ENCODE data around the gene FRMD5. TPM values are rescaled to one million over a fixed set of nuclear protein-coding genes. Genes with fewer than 3 reads are reported as not detected.

The FRMD5 gene
- polyA plus RNA-seq, 2 of the 4 experiments (the other 2 are of a cell fraction): 2.5 to 3.6 TPM

DNA sequence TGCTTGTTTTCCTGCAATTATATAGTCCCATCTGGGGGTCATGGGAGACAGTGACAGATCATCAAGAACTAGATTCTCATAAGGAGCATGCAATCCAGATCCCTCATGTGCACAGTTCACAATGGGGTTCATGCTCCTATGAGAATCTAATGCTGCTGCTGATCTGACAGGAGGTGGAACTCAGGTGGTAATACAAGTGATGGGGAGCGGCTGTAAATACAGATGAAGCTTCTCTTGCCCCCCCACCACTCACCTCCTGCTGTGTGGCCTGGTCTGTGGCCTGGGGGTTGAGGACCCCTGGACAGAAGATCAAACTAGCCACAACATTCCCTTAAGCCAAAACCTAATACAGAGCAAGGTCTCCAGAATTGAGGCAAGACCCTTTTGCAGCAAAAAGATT lies 207.1 kb downstream of the FRMD5 start:
- H3K27ac ChIP-seq: no peak overlapping the region
- H3K4me2 ChIP-seq: no peak overlapping the region
- CTCF ChIA-PET: interaction anchor here (0.6 kb wide), 1 partner anchor 65 kb away, joined by 3 read pairs; no protein-coding TSS in a partner anchor
- TF ChIP-seq SREBF2 (IDR thresholded peaks at IDR 0.05) (no peak), TP53 (CRISPR knock-in tag; IDR thresholded peaks at IDR 0.05) (no peak), RNF2 (IDR thresholded peaks at IDR 0.05; ENCODE audit: borderline replicate concordance, low read depth) (no peak), NFE2L2 (conservative IDR thresholded peaks at IDR 0.05; ENCODE audit: low read length) (no peak), EP300 (IDR thresholded peaks at IDR 0.05) (no peak), CBX8 (IDR thresholded peaks at IDR 0.05) (no peak), ESRRA (IDR thresholded peaks at IDR 0.05; ENCODE audit: borderline replicate concordance, low read length) (no peak), GATA3 (IDR thresholded peaks at IDR 0.05; ENCODE audit: borderline replicate concordance) (no peak), MYC (IDR thresholded peaks at IDR 0.05; ENCODE audit: borderline replicate concordance, low read length) (no peak), NPAS2 (CRISPR knock-in tag; IDR thresholded peaks at IDR 0.05; ENCODE audit: borderline replicate concordance) (no peak), PHF8 (IDR thresholded peaks at IDR 0.05; ENCODE audit: borderline replicate concordance, low read depth) (no peak), ZNF302 (CRISPR knock-in tag; IDR thresholded peaks at IDR 0.05) (no peak), HOXB5 (CRISPR knock-in tag; IDR thresholded peaks at IDR 0.05) (no peak), JUN (IDR thresholded peaks at IDR 0.05) (no peak), MAZ (IDR thresholded peaks at IDR 0.05; ENCODE audit: borderline replicate concordance, low read depth, low read length) (no peak), HOXA7 (CRISPR knock-in tag; IDR thresholded peaks at IDR 0.05) (no peak)
- TF ChIP-seq, protein P1, sequence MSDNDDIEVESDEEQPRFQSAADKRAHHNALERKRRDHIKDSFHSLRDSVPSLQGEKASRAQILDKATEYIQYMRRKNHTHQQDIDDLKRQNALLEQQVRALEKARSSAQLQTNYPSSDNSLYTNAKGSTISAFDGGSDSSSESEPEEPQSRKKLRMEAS (IDR thresholded peaks at IDR 0.05): no peak
- TF ChIP-seq, protein P2, sequence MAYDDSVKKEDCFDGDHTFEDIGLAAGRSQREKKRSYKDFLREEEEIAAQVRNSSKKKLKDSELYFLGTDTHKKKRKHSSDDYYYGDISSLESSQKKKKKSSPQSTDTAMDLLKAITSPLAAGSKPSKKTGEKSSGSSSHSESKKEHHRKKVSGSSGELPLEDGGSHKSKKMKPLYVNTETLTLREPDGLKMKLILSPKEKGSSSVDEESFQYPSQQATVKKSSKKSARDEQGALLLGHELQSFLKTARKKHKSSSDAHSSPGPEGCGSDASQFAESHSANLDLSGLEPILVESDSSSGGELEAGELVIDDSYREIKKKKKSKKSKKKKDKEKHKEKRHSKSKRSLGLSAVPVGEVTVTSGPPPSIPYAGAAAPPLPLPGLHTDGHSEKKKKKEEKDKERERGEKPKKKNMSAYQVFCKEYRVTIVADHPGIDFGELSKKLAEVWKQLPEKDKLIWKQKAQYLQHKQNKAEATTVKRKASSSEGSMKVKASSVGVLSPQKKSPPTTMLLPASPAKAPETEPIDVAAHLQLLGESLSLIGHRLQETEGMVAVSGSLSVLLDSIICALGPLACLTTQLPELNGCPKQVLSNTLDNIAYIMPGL (CRISPR knock-in tag; IDR thresholded peaks at IDR 0.05; ENCODE audit: borderline replicate concordance): no peak
- TF ChIP-seq, protein P3, sequence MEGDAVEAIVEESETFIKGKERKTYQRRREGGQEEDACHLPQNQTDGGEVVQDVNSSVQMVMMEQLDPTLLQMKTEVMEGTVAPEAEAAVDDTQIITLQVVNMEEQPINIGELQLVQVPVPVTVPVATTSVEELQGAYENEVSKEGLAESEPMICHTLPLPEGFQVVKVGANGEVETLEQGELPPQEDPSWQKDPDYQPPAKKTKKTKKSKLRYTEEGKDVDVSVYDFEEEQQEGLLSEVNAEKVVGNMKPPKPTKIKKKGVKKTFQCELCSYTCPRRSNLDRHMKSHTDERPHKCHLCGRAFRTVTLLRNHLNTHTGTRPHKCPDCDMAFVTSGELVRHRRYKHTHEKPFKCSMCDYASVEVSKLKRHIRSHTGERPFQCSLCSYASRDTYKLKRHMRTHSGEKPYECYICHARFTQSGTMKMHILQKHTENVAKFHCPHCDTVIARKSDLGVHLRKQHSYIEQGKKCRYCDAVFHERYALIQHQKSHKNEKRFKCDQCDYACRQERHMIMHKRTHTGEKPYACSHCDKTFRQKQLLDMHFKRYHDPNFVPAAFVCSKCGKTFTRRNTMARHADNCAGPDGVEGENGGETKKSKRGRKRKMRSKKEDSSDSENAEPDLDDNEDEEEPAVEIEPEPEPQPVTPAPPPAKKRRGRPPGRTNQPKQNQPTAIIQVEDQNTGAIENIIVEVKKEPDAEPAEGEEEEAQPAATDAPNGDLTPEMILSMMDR (IDR thresholded peaks at IDR 0.05): no peak
- TF ChIP-seq, protein P4, sequence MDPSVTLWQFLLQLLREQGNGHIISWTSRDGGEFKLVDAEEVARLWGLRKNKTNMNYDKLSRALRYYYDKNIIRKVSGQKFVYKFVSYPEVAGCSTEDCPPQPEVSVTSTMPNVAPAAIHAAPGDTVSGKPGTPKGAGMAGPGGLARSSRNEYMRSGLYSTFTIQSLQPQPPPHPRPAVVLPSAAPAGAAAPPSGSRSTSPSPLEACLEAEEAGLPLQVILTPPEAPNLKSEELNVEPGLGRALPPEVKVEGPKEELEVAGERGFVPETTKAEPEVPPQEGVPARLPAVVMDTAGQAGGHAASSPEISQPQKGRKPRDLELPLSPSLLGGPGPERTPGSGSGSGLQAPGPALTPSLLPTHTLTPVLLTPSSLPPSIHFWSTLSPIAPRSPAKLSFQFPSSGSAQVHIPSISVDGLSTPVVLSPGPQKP (IDR thresholded peaks at IDR 0.05; ENCODE audit: low read depth, low read length): no peak
- H3K9me3 ChIP-seq: no peaks in the 10 kb centered on the region
- FAIRE-seq: no peak
- WGBS (ENCODE audit: missing lambda C conversion rate): 60% methylated on average over 1 of the region's 1 CpG
- ATAC-seq: no peak
- DNase-seq (ENCODE audit: low read depth in 1 of 2, low spot score in 1 of 2): no peak
- no peak overlapping the region for H3K4me3 ChIP-seq
- no peaks in the 10 kb centered on the region for H3K4me1 ChIP-seq
- POLR2A ChIA-PET: no interaction called here

DNA sequence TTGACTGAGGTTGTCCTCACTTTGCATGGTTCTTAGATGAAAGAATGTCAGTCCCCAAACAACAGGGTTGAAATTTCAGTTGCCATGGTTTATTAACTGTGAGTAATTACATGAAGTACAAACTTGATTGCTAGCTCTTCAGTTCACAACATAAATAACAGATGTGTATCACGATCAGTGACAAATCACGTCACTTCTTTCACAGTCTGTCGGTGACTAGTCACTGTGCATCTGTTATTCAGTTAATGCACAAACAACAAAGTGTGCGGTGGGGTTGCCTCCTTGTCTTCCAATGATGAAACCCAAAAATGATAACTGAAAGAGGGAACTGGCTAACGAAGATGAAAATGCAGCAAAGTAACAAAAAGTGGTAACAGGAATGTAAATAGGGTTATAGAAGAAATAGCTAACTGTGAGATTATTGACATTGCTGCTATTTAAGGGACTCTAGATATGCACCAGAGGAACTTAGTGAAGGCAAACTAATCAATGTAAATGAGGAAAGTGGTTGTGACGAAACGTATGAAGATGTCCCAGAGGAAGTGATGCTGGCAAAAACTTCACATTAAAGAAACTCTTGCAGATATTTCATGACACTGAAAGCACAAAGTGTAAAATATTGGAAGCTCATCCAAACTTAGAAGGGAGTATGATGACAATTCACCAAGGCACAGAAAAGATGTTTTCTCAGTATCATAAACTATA lies 208.9 kb downstream of the FRMD5 start:
- FAIRE-seq (no peak), DNase-seq (ENCODE audit: low read depth in 1 of 2, low spot score in 1 of 2) (no peak), ATAC-seq (no peak)
- WGBS (ENCODE audit: missing lambda C conversion rate): 73% methylated on average over 7 of the region's 7 CpGs
- Histone ChIP-seq H3K27ac (no peak overlapping the region), H3K4me2 (no peak overlapping the region), H3K4me3 (no peak overlapping the region), H3K4me1 (no peaks in the 10 kb centered on the region), H3K9me3 (no peaks in the 10 kb centered on the region)
- POLR2A ChIA-PET: no interaction called here
- CTCF ChIA-PET: no interaction called here
- TF ChIP-seq HOXB13 (CRISPR knock-in tag; IDR thresholded peaks at IDR 0.05; ENCODE audit: low read depth) (no peak), EP300 (IDR thresholded peaks at IDR 0.05) (no peak), BHLHE40 (IDR thresholded peaks at IDR 0.05; ENCODE audit: low read depth, low read length) (no peak), ESRRA (IDR thresholded peaks at IDR 0.05; ENCODE audit: borderline replicate concordance, low read length) (no peak), RARB (CRISPR knock-in tag; IDR thresholded peaks at IDR 0.05) (no peak), FOXS1 (CRISPR knock-in tag; IDR thresholded peaks at IDR 0.05) (no peak), SMC3 (IDR thresholded peaks at IDR 0.05) (no peak), MAFK (IDR thresholded peaks at IDR 0.05; ENCODE audit: partially characterized antibody) (no peak), EHF (CRISPR knock-in tag; IDR thresholded peaks at IDR 0.05) (no peak), CBX2 (IDR thresholded peaks at IDR 0.05; ENCODE audit: borderline replicate concordance, low read depth) (no peak), KDM5A (IDR thresholded peaks at IDR 0.05) (no peak), FOSL2 (IDR thresholded peaks at IDR 0.05) (no peak), FOSL2 (CRISPR knock-in tag; IDR thresholded peaks at IDR 0.05) (no peak)
- TF ChIP-seq, protein P5, sequence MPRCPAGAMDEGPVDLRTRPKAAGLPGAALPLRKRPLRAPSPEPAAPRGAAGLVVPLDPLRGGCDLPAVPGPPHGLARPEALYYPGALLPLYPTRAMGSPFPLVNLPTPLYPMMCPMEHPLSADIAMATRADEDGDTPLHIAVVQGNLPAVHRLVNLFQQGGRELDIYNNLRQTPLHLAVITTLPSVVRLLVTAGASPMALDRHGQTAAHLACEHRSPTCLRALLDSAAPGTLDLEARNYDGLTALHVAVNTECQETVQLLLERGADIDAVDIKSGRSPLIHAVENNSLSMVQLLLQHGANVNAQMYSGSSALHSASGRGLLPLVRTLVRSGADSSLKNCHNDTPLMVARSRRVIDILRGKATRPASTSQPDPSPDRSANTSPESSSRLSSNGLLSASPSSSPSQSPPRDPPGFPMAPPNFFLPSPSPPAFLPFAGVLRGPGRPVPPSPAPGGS (IDR thresholded peaks at IDR 0.05): no peak
- TF ChIP-seq, protein P6, sequence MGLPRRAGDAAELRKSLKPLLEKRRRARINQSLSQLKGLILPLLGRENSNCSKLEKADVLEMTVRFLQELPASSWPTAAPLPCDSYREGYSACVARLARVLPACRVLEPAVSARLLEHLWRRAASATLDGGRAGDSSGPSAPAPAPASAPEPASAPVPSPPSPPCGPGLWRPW (IDR thresholded peaks at IDR 0.05): no peak
